HuH-7.5 (cell line): Measurements from ENCODE around the gene PLEKHO2.
"Not testable (repeated sequence)": the region's sequence is repeated elsewhere in the genome, so short reads cannot be mapped to it uniquely, and the experiment has no call there.

Source experiments
- DNase-seq: peaks from one replicate; pipeline ENCODE4 v3.0.0; 2011; ENCODE audit warnings: low spot score

The PLEKHO2 gene

GRCh38 chr15:64841344-64842095 lies at the start of gene PLEKHO2:
PLEKHO2 (plus strand) TSS chr15:64841915; CDS start chr15:64842017, 102 bp downstream.
- DNase-seq: peak; percentile 92

GRCh38 chr15:64792282-64792681 lies 49.4 kb upstream of the PLEKHO2 start:
- DNase-seq: no peak

GRCh38 chr15:64795299-64795698 lies 46.4 kb upstream of the PLEKHO2 start:
- not testable (repeated sequence) for DNase-seq

DNA sequence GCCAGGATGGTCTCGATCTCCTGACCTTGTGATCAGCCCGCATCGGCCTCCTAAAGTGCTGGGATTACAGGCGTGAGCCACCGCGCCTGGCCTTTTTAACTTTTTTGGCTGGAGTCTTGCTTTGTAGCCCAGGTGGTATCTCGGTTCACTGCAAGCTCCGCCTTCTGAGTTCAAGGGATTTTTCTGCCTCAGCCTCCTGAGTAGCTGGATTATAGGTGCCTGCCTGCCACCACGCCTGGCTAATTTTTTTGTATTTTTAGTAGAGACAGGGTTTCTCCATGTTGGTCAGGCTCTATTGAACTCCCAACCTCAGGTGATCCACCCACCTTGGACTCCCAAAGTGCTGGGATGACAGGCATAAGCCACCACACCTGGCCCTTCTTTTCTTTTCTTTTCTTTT lies 45.8 kb upstream of the PLEKHO2 start:
- DNase-seq: not testable (repeated sequence)

DNA sequence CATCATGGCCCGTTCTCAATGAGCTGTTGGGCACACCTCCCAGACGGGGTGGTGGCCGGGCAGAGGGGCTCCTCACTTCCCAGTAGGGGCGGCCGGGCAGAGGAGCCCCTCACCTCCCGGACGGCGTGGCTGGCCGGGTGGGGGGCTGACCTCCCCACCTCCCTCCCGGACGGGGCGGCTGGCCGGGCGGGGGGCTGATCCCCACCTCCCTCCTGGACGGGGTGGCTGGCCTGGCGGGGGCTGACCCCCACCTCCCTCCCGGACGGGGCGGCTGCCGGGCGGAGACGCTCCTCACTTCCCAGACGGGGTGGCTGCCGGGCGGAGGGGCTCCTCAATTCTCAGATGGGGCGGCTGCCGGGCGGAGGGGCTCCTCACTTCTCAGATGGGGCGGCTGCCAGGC lies 42.8 kb upstream of the PLEKHO2 start:
- DNase-seq: not testable (repeated sequence)

- no peak for DNase-seq
These were observed 41.2 kb upstream of the PLEKHO2 start for GRCh38 chr15:64800476-64800875.

GRCh38 chr15:64803526-64803925 lies 38.2 kb upstream of the PLEKHO2 start:
- DNase-seq: no peak

DNA sequence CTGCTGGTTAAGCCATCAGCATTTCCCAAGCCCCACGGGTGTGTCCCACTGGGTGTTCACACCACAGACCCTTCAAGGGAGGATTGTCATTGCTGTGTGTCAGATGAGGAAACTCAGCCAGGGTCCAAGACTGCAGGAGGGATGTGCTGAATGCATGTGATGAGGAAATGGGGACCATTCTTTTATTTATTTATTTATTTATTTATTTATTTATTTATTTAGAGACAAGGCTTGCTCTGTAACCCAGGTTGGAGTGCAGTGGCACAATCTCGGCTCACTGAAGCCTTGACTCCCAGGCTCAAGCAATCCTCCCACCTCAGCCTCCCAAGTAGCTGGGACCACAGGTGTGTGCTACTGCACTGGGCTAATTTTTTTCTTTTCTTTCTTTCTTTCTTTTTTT lies 37.1 kb upstream of the PLEKHO2 start:
- no peak for DNase-seq

- DNase-seq: no peak
These were observed 35.2 kb upstream of the PLEKHO2 start for GRCh38 chr15:64806509-64806908.

DNA sequence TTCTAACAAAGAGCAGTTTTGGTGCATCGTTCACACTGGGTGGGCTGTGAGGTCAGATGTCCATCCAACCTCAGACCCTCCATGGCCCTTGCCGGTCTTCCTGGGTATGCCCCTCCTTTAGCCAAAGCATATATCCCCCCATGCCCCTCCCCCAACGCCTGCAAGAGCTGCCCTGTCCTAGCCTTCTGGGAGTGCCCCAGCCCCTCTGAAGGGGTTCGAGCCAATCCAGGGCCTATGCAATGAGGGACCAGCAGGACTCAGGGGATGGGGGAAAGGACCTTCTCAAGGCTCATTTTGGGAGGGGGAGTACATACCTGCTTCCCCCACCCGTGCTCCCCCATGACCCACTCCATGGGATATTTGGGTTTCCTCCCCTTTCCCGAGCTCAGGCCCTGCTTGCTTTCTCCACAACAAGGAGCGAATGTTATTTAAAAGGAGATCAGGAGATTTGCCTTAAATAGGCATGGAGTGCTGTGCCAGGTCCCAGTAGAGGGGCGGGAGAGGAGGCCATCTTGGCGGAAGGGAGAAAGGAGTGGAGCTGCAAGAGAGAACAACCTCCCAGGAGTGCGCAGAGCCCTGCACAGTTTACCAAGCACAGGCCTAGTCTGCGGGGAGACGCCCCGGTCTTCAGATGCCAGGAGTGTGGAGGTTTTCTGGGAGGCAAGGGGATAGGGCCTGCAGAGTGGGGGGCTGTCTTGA lies 34.5 kb upstream of the PLEKHO2 start:
- DNase-seq: no peak

- no peak for DNase-seq
These were observed 33.9 kb upstream of the PLEKHO2 start for GRCh38 chr15:64807751-64808222.

DNA sequence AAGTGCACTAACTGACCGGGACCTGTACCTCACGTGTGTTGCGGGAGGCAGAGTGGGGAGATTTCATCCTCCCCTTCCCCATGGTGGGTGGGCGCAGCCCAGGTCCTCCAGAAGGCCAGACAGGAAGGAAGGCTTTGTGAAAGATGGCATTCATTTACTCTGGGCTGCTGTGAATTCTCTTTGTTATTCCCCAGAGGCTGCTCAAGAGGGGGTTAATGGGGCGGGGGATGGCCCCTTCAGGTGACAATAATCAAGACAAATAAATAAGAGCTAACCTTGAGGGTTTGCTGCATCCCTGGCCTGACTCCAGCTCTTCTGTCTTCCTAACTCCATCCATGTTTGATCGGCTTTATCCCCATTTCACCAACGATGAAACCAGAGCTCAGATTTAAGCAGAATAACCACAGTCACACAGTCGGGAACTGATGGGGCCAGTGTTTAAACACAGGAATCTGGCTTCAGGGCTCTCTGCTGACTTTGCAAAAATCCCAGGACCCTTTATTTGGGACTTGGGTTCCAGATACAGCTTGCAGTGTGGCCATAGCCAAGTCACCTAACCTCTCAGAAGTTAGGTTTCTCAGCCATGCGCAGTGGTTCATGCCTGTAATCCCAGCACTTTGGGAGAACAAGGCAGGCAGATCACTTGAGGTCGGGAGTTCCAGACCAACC lies 32.8 kb upstream of the PLEKHO2 start:
- DNase-seq: no peak

GRCh38 chr15:64809649-64810496 lies 31.8 kb upstream of the PLEKHO2 start:
- peak; percentile 89 for DNase-seq

- no peak for DNase-seq
These were observed 31.0 kb upstream of the PLEKHO2 start for GRCh38 chr15:64810497-64811326.

DNA sequence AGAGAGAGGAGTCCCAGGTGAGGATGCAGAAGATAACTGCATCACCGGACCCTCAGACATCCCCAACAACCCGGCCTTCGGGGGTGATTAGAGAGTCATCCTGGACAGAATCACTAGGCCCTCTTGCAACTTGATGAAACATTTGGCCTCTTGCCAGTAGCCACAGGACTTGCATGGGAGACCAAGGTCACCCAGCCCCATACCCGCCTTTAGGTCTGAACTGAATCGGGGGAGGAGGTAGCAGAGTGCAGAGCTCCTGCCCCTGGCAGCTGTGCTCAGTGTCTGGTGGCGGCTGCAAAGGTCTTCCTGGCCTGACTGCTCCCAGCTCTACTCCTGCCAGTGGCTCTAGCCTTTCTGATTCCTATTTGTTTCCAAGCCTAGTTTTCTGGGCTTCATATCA lies 28.6 kb upstream of the PLEKHO2 start:
- no peak for DNase-seq

DNA sequence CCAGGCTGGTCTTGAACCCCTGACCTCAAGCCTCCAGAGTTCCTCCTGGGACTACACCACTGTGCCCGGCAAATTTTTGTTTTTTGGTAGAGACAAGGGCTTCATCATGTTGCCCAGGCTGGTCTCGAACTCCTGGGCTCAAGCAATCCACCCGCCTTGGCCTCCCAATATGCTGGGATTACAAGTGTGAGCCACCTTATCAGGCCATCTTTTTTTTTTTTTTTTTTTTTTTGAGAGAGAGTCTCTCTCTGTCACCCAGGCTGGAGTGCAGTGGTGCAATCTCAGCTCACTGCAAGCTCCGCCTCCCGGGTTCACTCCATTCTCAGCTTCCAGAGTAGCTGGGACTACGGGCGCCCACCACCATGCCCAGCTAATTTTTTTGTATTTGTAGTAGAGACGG lies 27.4 kb upstream of the PLEKHO2 start:
- DNase-seq: not testable (repeated sequence)

DNA sequence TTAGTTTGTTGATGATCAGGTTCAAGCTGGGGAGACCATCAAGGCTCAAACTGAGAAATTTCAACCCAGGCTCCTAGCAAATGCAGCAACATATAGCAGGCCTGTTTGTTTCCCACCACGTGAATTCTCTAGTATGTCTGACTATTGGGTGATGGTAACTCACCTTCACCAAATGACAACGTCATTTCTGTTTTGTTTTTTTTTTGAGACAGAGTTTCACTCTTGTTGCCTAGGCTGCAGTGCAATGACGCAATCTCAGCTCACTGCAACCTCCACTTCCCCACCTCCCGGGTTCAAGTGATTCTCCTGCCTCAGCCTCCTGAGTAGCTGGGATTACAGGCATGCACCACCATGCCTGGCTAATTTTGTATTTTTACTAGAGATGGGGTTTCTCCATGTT lies 26.8 kb upstream of the PLEKHO2 start:
- DNase-seq: not testable (repeated sequence)

GRCh38 chr15:64816452-64816851 lies 25.3 kb upstream of the PLEKHO2 start:
- no peak for DNase-seq

- DNase-seq: no peak
These were observed 16.7 kb upstream of the PLEKHO2 start for GRCh38 chr15:64824929-64825430.

GRCh38 chr15:64825431-64826294 lies 16.1 kb upstream of the PLEKHO2 start, which contains the start of gene PIF1:
PIF1 (minus strand) TSS chr15:64825647; CDS start chr15:64824335, 1,312 bp downstream.
- peak; percentile 92 for DNase-seq
